ENCODE data around the gene SPATA24.
"Not testable (repeated sequence)": the region's sequence is repeated elsewhere in the genome, so short reads cannot be mapped to it uniquely, and the experiment has no call there.

The SPATA24 gene, protein sequence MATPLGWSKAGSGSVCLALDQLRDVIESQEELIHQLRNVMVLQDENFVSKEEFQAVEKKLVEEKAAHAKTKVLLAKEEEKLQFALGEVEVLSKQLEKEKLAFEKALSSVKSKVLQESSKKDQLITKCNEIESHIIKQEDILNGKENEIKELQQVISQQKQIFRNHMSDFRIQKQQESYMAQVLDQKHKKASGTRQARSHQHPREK

DNA sequence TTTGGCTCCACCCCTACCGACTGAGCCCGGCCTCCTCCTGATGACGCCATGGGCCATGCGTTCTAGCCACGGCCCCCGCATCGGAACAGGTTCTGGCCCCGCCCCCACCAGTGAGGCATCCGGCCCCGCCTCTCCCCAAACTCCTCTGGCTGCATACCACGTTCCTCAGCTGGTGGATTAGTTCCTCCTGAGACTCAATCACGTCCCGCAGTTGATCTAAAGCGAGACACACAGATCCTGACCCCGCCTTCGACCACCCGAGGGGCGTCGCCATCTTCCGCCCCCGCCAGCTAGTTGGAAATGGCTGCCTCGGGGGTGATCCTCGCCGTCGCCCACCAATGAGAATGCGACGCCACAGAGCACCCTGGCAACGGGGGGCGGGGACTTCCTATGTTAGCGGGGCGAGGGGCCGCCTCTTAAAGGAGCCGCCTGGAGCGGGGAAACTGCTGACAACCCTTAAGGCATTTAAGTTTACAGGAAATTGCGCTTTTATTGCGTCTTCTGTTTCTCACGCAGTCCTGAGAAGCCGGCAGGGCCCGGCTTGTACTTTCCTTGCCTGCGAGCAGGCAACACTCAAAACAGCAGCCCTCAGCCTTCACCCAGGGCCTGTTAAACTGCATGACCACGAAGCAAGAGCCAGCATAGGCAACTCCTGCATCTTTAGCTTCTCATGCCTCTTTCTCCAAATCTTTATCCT lies at the start of gene SPATA24:
Gene SPATA24 (minus strand): TSS at position 303 of the 697 bp plus-strand sequence. CDS start 29 bp downstream, at position 274.
- DNase-seq (ENCODE audit: low spot score), result peak; percentile 96

DNA sequence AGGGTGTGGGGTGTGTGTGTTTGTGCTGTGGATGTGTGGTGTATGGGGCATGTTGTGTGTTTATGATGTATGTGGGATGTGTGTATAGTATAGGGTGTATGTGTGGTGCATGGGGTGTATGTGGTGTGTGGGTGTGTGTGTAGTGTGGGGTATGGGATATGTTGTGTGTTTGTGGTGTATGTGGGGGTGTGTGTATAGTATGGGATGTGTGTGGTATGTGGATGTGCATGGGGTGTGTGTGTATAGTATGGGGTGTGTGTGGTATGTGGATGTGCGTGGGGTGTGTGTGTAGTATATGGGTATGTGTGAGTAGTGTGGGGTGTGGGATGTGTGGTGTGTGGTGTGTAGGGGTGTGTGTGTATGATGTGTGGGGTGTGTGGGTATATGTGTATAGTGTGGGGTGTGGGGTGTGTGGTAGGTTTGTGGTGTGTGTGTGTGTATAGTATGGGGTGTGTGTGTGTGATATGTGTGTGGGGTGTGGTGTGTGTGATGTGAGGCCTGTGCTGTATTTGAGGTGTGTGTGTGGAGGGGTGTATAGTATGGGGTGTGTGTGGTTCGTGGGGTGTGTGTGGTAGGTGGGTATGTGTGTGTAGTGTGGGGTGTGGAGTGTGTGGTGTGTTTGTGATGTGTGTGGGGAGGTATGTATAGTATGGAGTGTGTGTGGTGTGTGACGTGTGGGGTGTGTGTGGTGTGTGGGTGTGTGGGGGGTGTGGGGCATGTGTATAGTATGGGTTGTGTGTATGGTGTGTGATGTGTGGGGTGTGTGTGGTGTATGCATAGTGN lies 48.2 kb upstream of the SPATA24 start:
- no peak for DNase-seq (ENCODE audit: low spot score)

DNA sequence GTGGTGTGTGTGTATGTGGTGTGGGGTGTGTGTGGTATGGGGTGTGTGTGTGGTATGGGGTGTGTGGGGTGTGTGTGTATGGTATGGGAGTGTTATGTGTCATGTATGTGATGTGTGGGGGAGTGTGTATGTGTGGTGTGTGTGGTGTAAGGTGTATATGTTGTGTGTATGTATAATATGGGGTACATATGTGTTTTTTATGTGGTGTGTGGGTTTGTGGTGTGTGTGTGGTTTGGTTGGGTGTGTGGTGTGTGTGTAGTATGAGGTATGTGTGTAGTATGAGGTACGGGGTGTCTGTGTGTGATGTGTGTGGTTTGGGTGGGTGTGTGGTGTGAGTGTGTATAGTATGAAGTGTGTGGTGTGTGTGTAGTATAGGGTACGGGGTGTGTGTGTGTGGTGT lies 47.3 kb upstream of the SPATA24 start:
- DNase-seq (ENCODE audit: low spot score), result no peak

DNA sequence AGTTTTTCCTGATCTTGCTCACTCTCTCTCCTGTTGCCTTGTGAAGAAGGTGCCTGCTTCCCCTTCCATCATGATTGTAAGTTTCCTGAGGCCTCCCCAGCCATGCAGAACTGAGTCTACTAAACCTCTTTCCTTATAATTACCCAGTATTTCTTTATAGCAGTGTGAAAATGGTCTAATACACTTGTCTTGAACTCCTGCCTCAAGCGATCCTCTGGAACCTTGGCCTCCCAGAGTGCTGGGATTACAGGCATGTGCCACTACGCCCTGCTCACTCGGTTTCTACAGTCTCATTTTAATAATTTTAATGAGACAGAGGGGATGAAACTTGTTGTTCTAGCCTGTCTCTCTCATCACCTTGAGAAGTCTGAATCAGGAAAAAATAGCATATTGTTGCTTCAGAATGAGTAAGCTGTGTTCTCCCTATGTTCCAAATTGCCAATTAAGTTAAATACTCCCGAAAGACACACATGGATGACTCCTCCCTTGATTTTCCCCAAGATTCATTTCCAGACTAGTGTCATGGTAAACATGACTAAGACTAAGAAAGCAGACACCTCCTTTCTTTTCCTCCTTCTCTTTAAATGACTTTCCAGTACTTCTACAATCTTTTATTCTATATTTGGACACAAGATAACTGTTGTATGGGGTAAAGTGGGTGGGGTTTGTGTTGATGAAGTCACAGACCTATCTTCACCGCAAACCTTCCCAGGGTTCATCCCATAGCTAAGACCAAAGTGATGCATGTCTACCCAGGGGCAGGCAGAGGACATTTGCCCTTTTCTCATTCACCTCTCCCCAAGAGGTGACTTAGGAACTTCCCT lies 43.3 kb upstream of the SPATA24 start:
- no peak for DNase-seq (ENCODE audit: low spot score)

DNA sequence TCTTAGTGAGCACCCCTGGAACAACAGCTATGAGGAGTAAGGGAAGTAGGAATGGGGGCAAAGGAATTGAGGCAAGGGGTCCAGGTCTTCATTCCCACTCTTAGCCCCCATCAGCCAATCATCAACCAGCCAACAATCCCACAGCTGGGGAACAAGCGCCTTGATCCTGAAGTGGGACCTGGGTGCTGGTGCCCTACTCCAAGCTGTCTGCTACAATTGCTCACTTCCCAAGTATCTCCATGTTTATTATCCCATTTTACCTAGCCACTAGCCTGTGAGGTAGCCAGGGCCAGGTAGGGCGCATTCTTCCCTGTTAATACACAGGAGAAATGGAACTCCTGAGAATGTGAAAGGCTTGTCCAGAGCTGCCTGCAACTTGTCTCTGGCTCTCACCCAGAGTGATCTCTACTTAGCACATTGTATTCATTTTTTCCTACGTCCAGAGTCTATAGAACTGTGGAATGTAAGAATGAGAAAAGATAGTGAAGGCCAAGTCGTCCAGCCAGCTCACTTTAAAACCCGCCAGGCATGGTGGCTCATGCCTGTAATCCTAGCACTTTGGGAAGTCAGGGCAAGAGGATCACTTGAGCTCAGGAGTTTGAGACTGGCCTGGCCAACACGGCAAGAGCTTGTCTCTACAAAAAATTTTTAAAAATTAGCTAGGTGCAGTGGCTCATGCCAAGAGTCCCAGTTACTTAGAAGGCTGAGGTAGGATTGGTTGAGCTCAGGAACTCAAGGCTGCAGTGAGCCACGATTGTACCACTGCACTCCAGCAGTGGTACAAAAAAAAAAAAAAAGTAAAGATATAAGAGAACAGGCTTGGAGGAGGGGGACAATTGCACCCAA lies 41.7 kb upstream of the SPATA24 start:
- DNase-seq (ENCODE audit: low spot score), result no peak

DNA sequence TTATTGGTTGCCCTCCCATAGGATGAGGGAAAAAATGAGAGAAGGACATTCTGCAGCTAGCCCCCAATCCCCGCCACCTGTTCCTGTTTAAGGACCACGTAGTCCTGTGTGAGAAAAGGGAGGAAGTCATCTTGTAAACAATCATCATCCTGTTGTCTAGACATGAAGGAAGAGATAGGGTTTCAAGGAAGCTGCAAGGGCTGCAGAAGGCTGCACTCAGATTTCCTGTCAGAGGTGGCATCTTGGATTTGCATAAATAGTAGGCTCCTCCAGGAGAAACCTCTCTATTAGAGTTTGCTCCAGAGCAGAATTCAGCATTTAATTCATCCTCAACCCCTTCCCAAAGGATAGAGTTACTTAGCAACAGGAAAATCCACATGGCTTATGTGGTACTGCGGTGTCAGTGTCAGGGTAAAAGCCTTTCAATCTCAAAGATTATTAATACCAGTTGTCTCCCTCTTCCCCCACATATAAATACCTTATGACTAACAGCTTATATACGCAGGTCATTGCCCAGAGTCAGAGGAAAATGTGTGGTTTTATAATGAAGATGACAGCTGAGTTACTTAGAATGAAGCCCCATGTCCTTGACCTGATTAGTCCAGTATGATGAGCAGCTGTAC lies 40.1 kb upstream of the SPATA24 start:
- peak; percentile 49 for DNase-seq (ENCODE audit: low spot score)

DNA sequence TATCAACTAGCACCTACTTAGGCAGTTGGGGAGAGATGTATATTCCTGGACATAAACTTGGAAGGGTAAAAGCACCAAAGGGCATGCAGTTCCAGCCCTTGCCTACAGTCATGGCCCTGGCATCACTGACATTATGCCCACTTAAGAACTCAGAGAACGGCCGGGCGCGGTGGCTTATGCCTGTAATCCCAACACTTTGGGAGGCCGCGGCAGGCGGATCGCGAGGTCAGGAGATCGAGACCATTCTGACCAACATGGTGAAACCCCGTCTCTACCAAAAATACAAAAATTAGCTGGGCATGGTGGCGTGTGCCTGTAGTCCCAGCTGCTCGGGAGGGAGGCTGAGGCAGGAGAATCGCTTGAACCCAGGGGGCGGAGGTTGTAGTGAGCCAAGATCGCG lies 36.5 kb upstream of the SPATA24 start:
- not testable (repeated sequence) for DNase-seq (ENCODE audit: low spot score)

DNA sequence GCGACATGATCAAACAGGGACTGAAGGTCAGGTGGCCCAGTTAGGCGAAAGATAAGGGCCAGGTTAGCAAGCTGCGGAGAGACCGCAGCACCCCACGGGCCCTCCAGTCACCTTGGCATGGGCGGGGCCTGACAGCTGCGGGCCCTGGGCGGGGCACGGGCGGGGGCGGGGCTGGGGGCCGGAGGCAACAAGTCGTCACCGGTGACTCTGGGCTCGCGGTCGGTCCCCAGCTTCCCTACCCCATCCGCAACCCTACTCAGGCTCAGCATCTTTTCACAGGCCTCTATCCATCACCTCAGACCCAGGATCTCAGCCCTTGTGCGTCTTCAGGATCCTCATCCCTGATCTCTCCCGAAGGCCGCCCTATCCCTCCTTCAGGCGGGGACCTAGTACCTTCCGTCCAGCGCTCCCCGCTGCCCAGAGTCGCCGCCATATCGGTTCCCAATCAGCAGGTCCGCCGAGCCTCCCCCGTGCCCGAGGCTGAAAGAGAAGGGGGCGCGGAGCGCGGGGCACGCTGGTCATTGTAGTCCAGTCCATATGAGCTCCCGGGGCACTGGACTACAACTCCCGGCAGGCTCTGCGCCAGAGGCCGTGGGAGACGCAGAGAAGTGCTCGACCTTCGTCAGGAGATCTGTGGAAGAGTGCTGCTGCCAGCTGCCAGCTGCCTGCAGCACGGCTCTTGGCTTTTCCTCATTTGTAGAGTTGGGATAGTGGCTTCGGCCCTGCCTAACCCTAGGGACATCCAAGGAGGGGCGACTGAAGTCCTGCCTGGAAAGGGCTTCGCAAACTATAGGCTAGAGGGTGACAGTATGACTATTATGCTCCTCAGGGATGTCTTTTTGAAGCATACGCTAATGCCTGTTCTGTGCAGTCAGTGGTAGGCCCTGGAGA lies 35.4 kb upstream of the SPATA24 start, which contains the start of gene DNAJC18:
Gene DNAJC18 (minus strand): TSS at position 513 of the 891 bp plus-strand sequence. CDS start 80 bp downstream, at position 433.
- peak; percentile 90 for DNase-seq (ENCODE audit: low spot score)

DNA sequence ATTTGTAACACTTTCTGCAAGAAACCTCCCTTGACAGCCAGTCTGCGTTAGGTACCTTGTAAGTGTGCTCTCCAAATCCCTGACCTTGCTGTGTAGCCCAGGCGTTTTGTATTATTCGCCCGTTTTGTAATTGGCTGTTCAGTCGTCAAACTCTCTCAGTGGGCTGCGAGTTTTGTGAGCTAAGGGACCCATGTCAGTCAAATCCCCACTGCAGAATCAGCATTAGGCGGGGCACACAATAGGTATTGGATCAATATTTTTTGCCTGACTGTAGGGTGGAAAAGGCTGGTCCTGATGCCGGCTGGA lies 34.8 kb upstream of the SPATA24 start:
- DNase-seq (ENCODE audit: low spot score), result no peak

DNA sequence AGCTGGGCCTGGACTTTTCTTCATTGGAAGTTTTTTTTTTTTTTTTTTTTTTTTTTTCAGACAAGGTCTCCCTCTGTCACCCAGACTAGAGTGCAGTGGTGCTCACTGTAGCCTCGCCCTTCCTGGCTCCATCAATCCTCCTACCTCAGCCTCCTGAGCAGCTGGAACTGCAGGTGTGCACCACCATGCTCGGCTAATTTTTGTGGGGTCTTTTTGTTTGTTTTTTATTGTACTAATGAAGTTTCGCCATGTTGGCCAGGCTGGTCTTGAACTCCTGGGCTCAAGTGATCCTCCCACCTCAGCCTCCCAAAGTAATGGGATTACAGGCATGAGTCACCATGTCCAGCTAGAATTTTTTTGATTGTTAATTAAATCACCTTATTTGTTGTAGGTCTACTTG lies 31.8 kb upstream of the SPATA24 start:
- no peak for DNase-seq (ENCODE audit: low spot score)

DNA sequence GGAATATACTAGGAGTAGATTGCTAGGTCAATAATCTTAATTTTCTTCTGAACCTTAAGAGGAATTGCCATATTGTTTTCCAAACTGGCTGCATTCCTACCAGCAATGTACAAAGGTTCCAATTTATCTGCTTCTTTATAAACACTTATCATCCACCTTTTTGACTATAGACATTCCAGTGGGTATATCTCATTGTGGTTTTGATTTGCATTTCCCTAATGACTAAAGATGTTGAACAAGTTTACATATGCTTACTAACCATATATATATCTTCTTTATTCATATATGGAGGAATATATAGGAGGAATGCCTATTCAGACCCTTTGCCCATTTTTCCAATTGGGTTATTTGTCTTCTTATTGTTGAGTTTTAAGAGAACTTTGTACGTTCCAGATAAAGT lies 27.8 kb upstream of the SPATA24 start:
- DNase-seq (ENCODE audit: low spot score), result no peak

DNA sequence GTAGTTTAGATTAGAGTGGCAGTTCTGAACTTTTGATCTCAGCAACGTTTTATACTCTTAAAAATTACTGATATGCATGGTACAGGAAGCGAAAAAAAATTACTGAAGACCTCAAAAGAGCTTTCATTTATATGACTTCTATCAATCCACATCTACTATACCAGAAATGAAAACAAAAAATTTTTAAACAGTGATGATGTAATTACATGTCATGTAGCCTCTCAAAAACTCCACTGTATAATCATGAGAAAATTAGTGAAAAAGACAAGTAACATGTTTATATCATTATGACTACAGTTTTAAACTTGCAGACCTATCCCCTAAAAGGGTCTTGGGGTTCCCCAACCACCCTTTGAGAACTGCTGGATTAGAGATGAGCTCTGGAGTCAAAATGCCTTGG lies 26.1 kb upstream of the SPATA24 start:
- DNase-seq (ENCODE audit: low spot score), result no peak

DNA sequence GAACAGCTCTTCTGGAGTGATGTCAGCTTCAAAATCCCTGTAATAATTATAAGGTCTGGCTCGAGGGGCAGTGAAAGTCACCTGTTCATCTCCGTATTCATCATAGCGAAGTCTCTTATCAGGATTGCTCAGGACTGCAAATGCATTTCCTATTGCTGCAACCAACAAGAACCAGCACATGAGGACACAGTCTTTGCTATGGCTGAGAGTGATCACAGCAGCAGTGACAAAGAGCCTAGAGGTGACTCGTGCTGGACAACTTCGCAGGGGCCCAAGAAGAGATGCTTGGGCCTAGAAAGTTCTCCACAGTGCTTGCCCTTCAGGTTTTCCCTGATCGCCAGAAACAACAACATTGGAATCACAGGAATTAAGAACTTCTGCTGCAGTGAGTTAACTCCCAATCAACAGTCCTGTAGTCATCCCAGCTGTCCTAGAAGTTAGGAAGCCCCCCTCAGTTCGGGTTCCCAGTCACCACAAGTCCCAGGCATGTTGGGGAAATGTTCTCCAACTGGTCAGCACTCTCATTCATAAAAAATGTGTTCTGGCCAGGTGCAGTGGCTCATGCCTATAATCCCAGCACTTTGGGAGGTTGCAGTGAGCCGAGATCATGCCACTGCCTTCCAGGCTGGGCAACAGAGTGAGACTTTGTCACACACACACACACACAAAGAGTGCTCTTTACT lies 22.5 kb upstream of the SPATA24 start:
- no peak for DNase-seq (ENCODE audit: low spot score)

DNA sequence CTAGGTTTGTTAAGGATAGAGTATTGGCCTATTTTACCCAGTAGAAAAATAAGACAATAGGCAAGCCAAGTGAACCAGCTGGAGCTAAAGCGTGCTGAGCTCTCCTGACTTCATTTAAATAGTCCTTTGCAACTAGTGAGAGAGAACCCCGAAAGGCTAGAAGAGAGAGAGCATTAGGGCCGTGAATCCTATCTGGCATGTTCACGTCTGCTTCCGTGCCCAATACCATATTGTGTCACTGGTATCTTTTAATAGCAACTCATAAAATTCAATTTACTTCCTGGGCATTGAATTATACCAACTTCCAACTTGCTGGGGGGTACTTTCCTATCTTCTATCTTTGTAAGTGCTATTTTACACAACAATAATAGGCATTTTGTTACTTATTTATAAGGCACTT lies 21.6 kb upstream of the SPATA24 start:
- DNase-seq (ENCODE audit: low spot score), result no peak

DNA sequence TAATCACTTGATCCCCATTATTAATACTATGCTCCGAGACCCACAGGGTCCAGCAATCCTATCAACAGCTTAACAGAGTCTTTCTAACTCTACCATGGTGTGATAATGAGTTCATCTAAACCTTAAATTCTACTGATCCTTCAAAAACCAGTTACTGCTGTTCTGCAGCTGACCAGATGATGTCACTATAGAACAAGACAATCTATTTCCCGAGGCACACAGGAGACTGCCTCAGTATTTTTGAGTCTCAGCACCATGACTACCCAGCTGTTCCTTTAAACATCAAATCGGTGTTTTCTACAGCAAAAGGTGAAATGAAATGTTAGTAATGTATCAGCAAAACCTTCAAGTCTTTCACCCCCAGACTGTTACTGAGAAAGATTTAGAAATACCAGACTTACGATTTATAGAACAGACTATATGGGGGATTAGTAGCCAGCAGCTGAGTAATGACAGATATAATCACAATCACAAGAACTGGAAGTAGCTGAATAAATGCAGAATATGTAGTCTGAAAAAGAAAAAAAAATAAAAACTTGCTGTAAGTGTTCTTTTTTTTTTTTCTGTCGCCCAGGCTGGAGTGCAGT lies 18.5 kb upstream of the SPATA24 start:
- DNase-seq (ENCODE audit: low spot score), result peak; percentile 84

DNA sequence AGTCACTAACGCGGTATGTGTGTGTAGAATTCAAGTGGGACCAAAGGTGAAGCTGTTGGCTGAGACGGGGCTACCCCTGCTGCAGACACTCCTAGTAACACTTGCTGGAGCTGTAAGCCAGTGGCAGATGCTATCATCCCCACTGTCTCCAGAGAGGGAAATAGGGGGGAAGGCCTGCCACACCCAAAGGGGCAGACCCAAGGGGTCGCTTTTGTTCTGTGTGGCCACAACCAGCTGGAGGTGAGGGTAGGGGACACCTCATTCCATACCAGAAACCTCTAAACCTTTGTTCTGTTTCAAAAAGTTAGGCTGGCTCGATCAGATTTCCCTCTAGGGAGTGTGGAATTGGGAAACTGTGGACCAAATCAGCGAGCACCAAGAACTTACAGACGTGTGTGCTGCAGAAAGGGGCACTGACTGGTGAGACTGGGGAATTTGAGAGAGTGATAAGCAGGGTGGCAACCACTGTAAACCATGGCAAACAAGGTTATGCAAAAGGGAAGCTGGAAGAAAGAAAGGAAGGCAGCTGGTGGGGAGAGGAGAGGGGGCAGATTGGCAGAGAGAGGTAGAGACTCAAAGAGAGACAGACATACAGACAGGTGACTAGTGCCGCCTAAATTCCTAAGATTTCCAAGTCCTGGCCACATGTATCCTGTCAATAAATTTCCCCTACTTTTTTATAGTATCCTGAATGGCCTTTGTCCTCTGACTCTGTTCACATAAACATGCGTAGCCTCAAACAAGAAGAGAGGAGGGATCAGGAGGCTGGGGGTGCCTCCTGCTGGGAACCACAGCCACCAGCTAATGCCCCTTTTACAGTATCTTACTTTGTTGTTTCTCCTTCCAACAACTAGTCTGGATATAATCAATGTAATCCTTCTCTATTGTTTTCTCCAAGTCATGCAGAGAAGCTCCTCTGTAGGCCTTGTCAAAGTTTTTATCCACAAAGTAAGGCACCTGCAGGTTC lies 15.6 kb upstream of the SPATA24 start:
- no peak for DNase-seq (ENCODE audit: low spot score)

DNA sequence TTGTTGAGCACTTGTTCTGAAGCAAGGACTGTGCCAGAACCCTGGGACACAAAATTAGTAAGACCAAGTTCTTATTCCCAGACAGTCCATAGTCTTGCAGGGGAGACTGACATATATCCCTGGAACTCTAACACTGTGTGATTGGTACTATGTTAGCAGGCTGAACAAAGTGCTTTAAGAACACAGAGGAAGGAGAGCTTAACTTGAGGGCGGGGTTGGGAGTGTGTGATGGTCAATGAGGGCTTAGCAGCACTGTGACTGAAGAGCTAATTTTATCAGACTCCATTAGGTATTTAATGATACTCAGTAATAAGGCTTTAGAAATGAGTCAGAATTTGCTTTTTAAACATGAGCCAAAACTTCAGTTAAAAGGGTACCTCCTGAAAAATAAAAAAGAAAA lies 14.9 kb upstream of the SPATA24 start:
- DNase-seq (ENCODE audit: low spot score), result no peak

DNA sequence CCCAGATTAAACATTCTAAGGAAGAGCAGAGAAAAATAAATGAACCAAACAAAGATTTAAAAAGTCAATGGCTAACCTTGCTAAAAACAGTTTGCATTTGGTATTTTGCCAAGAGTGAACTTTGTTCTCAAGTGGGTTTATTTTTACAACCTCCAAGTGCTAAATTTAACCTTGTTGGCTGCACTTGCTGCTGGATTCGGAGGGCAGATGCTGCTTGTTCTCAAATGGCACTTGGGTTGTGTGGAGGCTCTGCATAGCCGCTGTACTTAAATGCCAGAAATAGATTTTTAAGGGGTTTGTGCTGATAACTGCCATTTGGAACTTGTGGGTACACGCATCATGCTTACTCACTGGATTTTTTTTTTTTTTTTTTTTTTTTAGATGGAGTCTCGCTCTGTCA lies 13.3 kb upstream of the SPATA24 start:
- DNase-seq (ENCODE audit: low spot score), result no peak
